SK-N-SH treated with all-trans-retinoic acid at 6 μM for 48 hours (cell line): ENCODE data around the gene UGGT2.

Experiments
- ATAC-seq: fragments of 200-7000 bp; cut with Tn5 transposase; 3 replicates; pipeline ENCODE4 v1.9.1; 2020; ENCODE audit warnings: mild to moderate bottlenecking, moderate library complexity
- ARNTL ChIP-seq: fragments of 450-650 bp; formaldehyde crosslinking; IDR thresholded peaks from 2 replicates; pipeline ENCODE4 v1.5.0; 2020; ENCODE audit warnings: low read depth, mild to moderate bottlenecking, moderate library complexity, borderline replicate concordance
- BACH2 ChIP-seq: fragments of 250-450 bp; sonication (Bioruptor Pico); IDR thresholded peaks from 2 replicates; pipeline ENCODE4 v1.9.0; 2021; ENCODE audit warnings: mild to moderate bottlenecking, borderline replicate concordance
- CSDC2 ChIP-seq: fragments of 250-450 bp; sonication (Bioruptor Pico); IDR thresholded peaks from 2 replicates; pipeline ENCODE4 v1.5.0; 2020; ENCODE audit warnings: mild to moderate bottlenecking, moderate library complexity
- ESRRG ChIP-seq: fragments of 250-450 bp; sonication (Bioruptor Pico); IDR thresholded peaks from 2 replicates; pipeline ENCODE4 v1.6.1; 2021; ENCODE audit warnings: mild to moderate bottlenecking
- GLIS3 ChIP-seq: fragments of 250-450 bp; sonication (Bioruptor Pico); IDR thresholded peaks from 2 replicates; pipeline ENCODE4 v1.5.0; 2020; ENCODE audit warnings: mild to moderate bottlenecking, moderate library complexity
- ISL1 ChIP-seq: fragments of 250-450 bp; sonication (Bioruptor Pico); IDR thresholded peaks from 2 replicates; pipeline ENCODE4 v2.1.2; 2022; ENCODE audit warnings: mild to moderate bottlenecking, moderate library complexity
- OSR1 ChIP-seq: fragments of 250-450 bp; sonication (Bioruptor Pico); IDR thresholded peaks from 2 replicates; pipeline ENCODE4 v1.8.0; 2022; ENCODE audit warnings: moderate library complexity, mild to moderate bottlenecking, inconsistent platforms
- PPARA ChIP-seq: fragments of 250-450 bp; sonication (Bioruptor Pico); IDR thresholded peaks from 2 replicates; pipeline ENCODE4 v1.5.0; 2020; ENCODE audit warnings: mild to moderate bottlenecking, borderline replicate concordance
- RARB ChIP-seq: fragments of 250-450 bp; sonication (Bioruptor Pico); IDR thresholded peaks from 2 replicates; pipeline ENCODE4 v1.8.0; 2021; ENCODE audit warnings: mild to moderate bottlenecking, moderate library complexity
- SNAI2 ChIP-seq: fragments of 250-450 bp; sonication (Bioruptor Pico); IDR thresholded peaks from 2 replicates; pipeline ENCODE4 v1.5.0; 2020; ENCODE audit warnings: mild to moderate bottlenecking, moderate library complexity
- TCF4 ChIP-seq: fragments of 250-450 bp; sonication (Bioruptor Pico); IDR thresholded peaks from 2 replicates; pipeline ENCODE4 v1.8.0; 2021; ENCODE audit warnings: mild to moderate bottlenecking, moderate library complexity, borderline replicate concordance
- ZC3H10 ChIP-seq: fragments of 250-450 bp; sonication (Bioruptor Pico); IDR thresholded peaks from 2 replicates; pipeline ENCODE4 v1.5.1; 2021; ENCODE audit warnings: mild to moderate bottlenecking, moderate library complexity
- ZFP3 ChIP-seq: fragments of 250-450 bp; sonication (Bioruptor Pico); IDR thresholded peaks from 2 replicates; pipeline ENCODE4 v1.5.0; 2020; ENCODE audit warnings: mild to moderate bottlenecking, moderate library complexity
- ZFP30 ChIP-seq: fragments of 450-650 bp; formaldehyde crosslinking; IDR thresholded peaks from 2 replicates; pipeline ENCODE4 v1.5.0; 2022; ENCODE audit warnings: mild to moderate bottlenecking, moderate library complexity
- ZNF565 ChIP-seq: fragments of 450-650 bp; formaldehyde crosslinking; conservative IDR thresholded peaks from 2 replicates; pipeline ENCODE4 v1.5.0; 2020; ENCODE audit warnings: low read depth, mild to moderate bottlenecking, moderate library complexity
- ZNF70 ChIP-seq: fragments of 450-650 bp; formaldehyde crosslinking; IDR thresholded peaks from 2 replicates; pipeline ENCODE4 v1.5.0; 2020; ENCODE audit warnings: mild to moderate bottlenecking, moderate library complexity
- ZNF8 ChIP-seq: fragments of 450-650 bp; formaldehyde crosslinking; IDR thresholded peaks from 2 replicates; pipeline ENCODE4 v1.5.0; 2020; ENCODE audit warnings: mild to moderate bottlenecking, moderate library complexity
- TF ChIP-seq, protein P1 (sequence below): fragments of 250-450 bp; sonication (Bioruptor Pico); IDR thresholded peaks from 2 replicates; pipeline ENCODE4 v1.5.0; 2020; ENCODE audit warnings: mild to moderate bottlenecking, moderate library complexity
- TF ChIP-seq, protein P2 (sequence below): fragments of 250-450 bp; sonication (Bioruptor Pico); IDR thresholded peaks from 2 replicates; pipeline ENCODE4 v1.5.1; 2020; ENCODE audit warnings: low read depth, mild to moderate bottlenecking, moderate library complexity
- TF ChIP-seq, protein P3 (sequence below): fragments of 250-450 bp; sonication (Bioruptor Pico); IDR thresholded peaks from 2 replicates; pipeline ENCODE4 v1.8.0; 2021; ENCODE audit warnings: low read depth, mild to moderate bottlenecking, moderate library complexity, borderline replicate concordance
- TF ChIP-seq, protein P4 (sequence below): fragments of 250-450 bp; sonication (Bioruptor Pico); IDR thresholded peaks from 2 replicates; pipeline ENCODE4 v1.8.0; 2020; ENCODE audit warnings: mild to moderate bottlenecking, moderate library complexity, borderline replicate concordance

UGGT2 gene

DNA sequence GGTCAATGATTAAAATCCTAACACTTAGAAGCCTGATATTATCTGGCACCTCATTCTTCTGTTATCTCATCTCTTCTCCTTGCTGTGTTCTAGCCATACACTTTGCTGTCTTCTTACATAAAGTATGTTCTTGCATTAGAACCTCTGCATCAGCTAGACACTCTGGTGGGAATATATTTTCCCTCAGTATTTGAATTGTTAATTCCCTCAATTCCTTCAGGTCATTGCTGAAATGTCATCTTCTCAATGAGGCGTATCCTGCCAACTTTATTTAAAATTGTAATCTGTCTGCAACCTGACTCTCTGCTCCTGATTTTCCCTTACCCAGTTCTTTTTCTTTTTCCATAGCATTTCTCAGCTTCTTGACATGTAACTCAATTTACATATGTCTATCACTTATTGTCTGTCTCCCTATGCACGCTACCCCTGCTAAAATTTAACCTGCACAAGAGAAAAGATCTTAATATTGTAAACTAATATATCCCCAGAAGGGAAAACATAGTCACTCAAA lies 138.2 kb downstream of the UGGT2 start:
- TF ChIP-seq, protein P1, sequence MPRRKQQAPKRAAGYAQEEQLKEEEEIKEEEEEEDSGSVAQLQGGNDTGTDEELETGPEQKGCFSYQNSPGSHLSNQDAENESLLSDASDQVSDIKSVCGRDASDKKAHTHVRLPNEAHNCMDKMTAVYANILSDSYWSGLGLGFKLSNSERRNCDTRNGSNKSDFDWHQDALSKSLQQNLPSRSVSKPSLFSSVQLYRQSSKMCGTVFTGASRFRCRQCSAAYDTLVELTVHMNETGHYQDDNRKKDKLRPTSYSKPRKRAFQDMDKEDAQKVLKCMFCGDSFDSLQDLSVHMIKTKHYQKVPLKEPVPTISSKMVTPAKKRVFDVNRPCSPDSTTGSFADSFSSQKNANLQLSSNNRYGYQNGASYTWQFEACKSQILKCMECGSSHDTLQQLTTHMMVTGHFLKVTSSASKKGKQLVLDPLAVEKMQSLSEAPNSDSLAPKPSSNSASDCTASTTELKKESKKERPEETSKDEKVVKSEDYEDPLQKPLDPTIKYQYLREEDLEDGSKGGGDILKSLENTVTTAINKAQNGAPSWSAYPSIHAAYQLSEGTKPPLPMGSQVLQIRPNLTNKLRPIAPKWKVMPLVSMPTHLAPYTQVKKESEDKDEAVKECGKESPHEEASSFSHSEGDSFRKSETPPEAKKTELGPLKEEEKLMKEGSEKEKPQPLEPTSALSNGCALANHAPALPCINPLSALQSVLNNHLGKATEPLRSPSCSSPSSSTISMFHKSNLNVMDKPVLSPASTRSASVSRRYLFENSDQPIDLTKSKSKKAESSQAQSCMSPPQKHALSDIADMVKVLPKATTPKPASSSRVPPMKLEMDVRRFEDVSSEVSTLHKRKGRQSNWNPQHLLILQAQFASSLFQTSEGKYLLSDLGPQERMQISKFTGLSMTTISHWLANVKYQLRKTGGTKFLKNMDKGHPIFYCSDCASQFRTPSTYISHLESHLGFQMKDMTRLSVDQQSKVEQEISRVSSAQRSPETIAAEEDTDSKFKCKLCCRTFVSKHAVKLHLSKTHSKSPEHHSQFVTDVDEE (CRISPR knock-in tag), result no peak
- TF ChIP-seq OSR1 (CRISPR knock-in tag) (no peak), ZC3H10 (CRISPR knock-in tag) (no peak)
- no peak for ATAC-seq

DNA sequence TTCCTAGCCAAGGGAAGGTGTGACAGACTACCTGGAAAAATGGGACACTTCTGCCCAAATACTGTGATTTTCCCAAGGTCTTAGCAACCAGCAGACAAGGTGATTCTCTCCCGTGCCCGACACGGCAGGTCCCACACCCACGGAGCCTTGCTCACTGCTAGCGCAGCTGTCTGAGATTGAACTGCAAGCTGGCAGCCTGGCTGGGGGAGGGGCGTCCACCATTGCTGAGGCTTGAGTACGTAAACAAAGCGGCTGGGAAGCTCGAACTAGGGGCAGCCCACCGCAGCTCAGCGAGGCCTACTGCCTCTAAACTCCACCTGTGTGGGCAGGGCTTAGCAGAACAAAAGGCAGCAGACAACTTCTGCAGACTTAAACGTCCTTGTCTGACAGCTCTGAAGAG lies 146.2 kb downstream of the UGGT2 start:
- ATAC-seq, result no peak
- TF ChIP-seq ZFP3, result no peak
- no peak for TF ChIP-seq PPARA (CRISPR knock-in tag)
- TF ChIP-seq ESRRG, result no peak
- TF ChIP-seq, protein P1 (CRISPR knock-in tag), result no peak
- TF ChIP-seq, protein P2, sequence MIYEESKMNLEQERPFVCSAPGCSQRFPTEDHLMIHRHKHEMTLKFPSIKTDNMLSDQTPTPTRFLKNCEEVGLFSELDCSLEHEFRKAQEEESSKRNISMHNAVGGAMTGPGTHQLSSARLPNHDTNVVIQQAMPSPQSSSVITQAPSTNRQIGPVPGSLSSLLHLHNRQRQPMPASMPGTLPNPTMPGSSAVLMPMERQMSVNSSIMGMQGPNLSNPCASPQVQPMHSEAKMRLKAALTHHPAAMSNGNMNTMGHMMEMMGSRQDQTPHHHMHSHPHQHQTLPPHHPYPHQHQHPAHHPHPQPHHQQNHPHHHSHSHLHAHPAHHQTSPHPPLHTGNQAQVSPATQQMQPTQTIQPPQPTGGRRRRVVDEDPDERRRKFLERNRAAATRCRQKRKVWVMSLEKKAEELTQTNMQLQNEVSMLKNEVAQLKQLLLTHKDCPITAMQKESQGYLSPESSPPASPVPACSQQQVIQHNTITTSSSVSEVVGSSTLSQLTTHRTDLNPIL, result no peak
- TF ChIP-seq ZFP30 (CRISPR knock-in tag), result no peak
- no peak for TF ChIP-seq ZNF70 (CRISPR knock-in tag)
- no peak for TF ChIP-seq ZNF8

DNA sequence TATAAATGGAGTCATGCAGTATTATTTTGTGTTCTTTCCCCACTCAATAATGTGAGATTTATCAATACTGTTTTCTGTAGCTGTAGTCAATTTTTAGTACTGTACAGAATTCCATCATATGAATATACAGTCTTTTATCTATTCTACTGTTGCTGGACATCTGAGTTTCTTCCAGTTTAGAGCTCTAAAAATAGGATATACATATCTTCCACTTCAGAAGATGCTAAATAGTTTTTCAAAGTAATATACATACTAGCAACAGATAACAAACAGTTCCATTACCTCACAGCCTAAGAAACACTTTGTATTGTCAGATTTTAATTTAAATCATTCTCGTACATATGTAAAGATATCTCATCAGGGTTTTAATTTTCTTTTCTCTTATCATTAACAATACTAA lies 149.6 kb downstream of the UGGT2 start:
- TF ChIP-seq TCF4 (CRISPR knock-in tag), result no peak
- TF ChIP-seq, protein P1 (CRISPR knock-in tag), result no peak
- TF ChIP-seq CSDC2 (CRISPR knock-in tag), result no peak
- no peak for TF ChIP-seq ARNTL (CRISPR knock-in tag)
- ATAC-seq, result no peak

DNA sequence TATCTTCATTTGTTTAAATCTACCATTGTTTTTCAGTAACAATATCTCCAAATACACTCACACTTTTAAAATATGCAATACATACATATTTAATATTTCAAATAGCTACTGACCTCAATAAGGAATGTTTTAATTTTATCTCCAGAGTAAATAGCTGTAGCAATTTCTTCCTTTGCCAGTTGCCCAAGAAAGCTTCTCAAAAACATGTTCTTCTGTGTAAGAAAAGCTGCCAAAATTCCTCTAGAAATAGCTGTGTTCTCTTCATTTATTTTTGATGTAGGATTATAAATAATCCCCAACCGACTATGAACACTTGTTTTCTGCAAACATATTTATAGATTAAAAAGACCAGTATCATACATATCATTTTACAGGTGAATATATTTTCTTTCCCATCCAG lies 150.5 kb downstream of the UGGT2 start:
- TF ChIP-seq ZNF8 (no peak), ESRRG (no peak), ZFP30 (CRISPR knock-in tag) (no peak), ISL1 (no peak), GLIS3 (CRISPR knock-in tag) (no peak)
- no peak for ATAC-seq

DNA sequence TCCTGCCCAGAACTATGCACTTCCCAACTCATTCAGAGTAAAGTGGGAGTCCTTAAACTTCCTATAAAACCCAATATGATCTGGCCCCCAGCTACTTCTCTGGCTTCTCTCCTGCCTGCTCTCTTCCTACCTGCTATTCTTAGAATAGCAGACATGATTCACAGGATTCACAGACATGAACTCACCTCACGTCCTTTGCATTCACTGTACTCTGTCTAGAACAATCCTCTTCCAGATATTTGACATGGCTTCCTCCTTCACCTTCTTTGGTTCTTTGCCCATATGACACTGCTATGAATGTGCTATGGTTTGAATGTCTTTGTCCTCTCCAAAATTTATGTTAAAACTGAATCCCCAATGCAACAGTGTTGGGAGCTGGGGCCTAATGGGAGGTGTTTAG lies 154.9 kb downstream of the UGGT2 start:
- no peak for ATAC-seq
- TF ChIP-seq OSR1 (CRISPR knock-in tag), result no peak
- no peak for TF ChIP-seq ZNF70 (CRISPR knock-in tag)
- TF ChIP-seq ZNF8, result no peak
- TF ChIP-seq CSDC2 (CRISPR knock-in tag), result no peak
- no peak for TF ChIP-seq ZC3H10 (CRISPR knock-in tag)
- TF ChIP-seq GLIS3 (CRISPR knock-in tag), result no peak
- TF ChIP-seq, protein P3, sequence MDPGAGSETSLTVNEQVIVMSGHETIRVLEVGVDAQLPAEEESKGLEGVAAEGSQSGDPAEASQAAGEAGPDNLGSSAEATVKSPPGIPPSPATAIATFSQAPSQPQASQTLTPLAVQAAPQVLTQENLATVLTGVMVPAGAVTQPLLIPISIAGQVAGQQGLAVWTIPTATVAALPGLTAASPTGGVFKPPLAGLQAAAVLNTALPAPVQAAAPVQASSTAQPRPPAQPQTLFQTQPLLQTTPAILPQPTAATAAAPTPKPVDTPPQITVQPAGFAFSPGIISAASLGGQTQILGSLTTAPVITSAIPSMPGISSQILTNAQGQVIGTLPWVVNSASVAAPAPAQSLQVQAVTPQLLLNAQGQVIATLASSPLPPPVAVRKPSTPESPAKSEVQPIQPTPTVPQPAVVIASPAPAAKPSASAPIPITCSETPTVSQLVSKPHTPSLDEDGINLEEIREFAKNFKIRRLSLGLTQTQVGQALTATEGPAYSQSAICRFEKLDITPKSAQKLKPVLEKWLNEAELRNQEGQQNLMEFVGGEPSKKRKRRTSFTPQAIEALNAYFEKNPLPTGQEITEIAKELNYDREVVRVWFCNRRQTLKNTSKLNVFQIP, result no peak
- TF ChIP-seq, protein P4, sequence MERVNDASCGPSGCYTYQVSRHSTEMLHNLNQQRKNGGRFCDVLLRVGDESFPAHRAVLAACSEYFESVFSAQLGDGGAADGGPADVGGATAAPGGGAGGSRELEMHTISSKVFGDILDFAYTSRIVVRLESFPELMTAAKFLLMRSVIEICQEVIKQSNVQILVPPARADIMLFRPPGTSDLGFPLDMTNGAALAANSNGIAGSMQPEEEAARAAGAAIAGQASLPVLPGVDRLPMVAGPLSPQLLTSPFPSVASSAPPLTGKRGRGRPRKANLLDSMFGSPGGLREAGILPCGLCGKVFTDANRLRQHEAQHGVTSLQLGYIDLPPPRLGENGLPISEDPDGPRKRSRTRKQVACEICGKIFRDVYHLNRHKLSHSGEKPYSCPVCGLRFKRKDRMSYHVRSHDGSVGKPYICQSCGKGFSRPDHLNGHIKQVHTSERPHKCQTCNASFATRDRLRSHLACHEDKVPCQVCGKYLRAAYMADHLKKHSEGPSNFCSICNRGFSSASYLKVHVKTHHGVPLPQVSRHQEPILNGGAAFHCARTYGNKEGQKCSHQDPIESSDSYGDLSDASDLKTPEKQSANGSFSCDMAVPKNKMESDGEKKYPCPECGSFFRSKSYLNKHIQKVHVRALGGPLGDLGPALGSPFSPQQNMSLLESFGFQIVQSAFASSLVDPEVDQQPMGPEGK (CRISPR knock-in tag), result no peak
- no peak for TF ChIP-seq ZNF565 (CRISPR knock-in tag)
- no peak for TF ChIP-seq RARB (CRISPR knock-in tag)
- no peak for TF ChIP-seq ARNTL (CRISPR knock-in tag)
- no peak for TF ChIP-seq SNAI2 (CRISPR knock-in tag)
- TF ChIP-seq ISL1, result no peak
- TF ChIP-seq BACH2 (CRISPR knock-in tag), result no peak
- TF ChIP-seq, all 23 proteins: peak for 0
